Activated naive CD4-positive, alpha-beta T cell treated with anti-CD3 and anti-CD28 coated beads, Interleukin-2, amount 10 ng/mL, durations not matched to agents 7 days and 5 days (primary cell): ENCODE results near the gene CPXM2.

ENCODE experiments used
- CTCF ChIA-PET: fragments of 350-600 bp; sonication (Branson Sonifier 250); formaldehyde crosslinking; loops from one replicate; lab custom pipeline; 2021; ENCODE audit warnings: antibody characterized with exemption; lab: Charles Lee
- DNase-seq: peaks from one replicate; pipeline ENCODE4 v3.0.0-alpha.2; 2020
- H3K27ac Mint-ChIP-seq: one replicate; pipeline ENCODE4 v1.8.0; 2021; ENCODE audit warnings: mild to moderate bottlenecking, moderate library complexity, mixed read lengths
- H3K27me3 Mint-ChIP-seq: one replicate; pipeline ENCODE4 v1.8.0; 2021; ENCODE audit warnings: mild to moderate bottlenecking, mixed read lengths
- H3K36me3 Mint-ChIP-seq: one replicate; pipeline ENCODE4 v1.8.0; 2021; ENCODE audit warnings: mixed read lengths
- H3K4me1 Mint-ChIP-seq: one replicate; pipeline ENCODE4 v1.8.0; 2021; ENCODE audit warnings: mixed read lengths
- H3K4me3 Mint-ChIP-seq: one replicate; pipeline ENCODE4 v1.8.0; 2021; ENCODE audit warnings: mild to moderate bottlenecking, moderate library complexity, mixed read lengths
- H3K9me3 Mint-ChIP-seq: one replicate; pipeline ENCODE4 v1.8.0; 2021; ENCODE audit warnings: mixed read lengths

CPXM2 gene

DNA sequence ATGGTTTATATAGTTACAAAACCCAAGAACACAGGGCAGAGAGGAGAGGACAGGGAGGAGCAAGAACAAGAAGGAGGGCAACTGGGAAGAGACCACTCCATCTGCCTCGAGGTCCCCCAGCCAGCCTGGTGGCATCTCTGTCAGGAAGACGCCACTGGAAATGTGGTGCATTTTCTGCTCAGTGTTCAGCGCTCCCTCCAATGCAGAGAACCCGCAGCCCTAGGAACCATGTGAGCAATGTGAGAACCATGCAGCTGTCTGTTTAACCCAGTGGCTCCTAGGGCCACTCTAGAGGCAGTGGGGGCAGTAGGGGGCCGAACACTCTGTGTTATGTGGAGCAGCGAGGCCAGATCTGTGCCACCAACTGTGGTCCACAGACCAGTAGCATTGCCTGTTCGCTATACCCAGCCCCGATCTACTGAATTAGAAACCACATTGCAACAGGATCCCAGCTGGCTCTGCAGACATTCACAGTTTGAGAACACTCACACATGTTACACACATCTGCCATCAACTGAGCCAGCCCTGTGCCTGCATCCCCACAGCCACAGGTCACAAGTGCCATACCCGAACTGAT lies 110.2 kb downstream of the CPXM2 start:
- Mint-ChIP-seq H3K36me3 (no peaks in the 10 kb centered on the region), H3K9me3 (no peaks in the 10 kb centered on the region), H3K27ac (no peak overlapping the region), H3K4me3 (no peak overlapping the region), H3K27me3 (peaks cover 4% of the 10 kb centered on the region), H3K4me1 (no peaks in the 10 kb centered on the region)
- no peak for DNase-seq
- CTCF ChIA-PET = no interaction called here

DNA sequence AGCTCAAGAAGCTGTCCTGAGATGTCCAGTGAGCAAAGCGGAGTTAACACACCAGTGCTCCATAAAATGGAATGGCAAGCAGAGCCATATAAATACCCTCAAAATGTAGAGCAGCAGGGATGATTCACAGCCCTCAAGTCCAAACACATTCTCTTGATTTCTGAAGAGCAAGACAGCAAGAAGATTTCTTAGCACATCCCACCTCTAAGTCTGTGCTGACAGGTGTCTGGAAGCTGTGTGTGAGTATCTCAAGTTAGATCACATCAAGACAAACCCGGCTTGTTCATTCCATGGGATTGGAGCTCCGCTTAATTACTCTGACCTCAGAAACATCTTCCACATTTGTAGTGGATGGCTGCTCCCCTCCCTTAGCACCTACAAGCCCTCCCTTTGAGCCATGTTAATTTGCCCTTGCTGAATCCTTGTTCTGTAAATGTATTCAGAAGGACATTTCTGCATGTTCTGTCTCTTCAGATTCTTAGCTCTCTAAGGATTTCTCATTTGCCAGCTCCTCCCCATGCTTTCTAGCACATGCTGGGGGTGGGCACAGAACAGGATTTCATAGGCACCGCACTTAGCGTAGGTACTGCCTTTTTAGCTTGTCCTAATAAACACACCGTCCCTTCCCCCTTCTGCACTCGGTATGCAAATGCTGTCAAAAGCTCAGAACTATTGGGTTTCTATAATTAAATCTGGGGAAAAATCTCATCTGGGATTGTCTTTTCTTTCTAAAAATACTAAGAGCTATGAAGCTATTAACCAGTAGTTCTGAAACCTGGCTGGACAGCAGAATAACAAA lies 112.7 kb downstream of the CPXM2 start:
- Mint-ChIP-seq H3K4me1 (no peaks in the 10 kb centered on the region), H3K4me3 (no peak overlapping the region), H3K36me3 (no peaks in the 10 kb centered on the region), H3K27ac (no peak overlapping the region), H3K9me3 (peaks cover 6% of the 10 kb centered on the region), H3K27me3 (peaks cover 4% of the 10 kb centered on the region)
- CTCF ChIA-PET = no interaction called here
- no peak for DNase-seq

DNA sequence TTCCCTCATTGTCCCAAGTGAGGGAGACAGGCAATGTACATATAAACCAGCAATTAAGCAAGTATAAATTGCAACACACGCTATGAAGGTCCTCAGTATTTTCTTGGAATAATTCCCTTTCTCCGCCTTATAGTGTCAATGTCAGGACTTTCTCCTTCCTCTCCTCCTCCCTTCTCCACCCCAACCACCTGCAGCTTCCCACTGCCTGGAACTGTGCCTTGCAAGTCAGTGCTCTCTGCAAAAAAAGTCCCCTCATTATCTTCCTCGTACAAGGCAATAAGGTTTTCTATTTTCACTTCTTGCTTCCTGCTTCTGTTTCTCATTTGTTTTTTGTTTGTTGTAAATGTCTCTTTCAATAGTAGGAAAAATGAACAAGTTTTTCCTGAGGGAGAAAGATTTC lies 113.7 kb downstream of the CPXM2 start:
- Mint-ChIP-seq H3K4me3 (no peak overlapping the region), H3K9me3 (peaks cover 16% of the 10 kb centered on the region), H3K4me1 (no peaks in the 10 kb centered on the region), H3K27ac (no peak overlapping the region), H3K27me3 (peaks cover 4% of the 10 kb centered on the region), H3K36me3 (no peaks in the 10 kb centered on the region)
- CTCF ChIA-PET = no interaction called here
- DNase-seq = no peak

DNA sequence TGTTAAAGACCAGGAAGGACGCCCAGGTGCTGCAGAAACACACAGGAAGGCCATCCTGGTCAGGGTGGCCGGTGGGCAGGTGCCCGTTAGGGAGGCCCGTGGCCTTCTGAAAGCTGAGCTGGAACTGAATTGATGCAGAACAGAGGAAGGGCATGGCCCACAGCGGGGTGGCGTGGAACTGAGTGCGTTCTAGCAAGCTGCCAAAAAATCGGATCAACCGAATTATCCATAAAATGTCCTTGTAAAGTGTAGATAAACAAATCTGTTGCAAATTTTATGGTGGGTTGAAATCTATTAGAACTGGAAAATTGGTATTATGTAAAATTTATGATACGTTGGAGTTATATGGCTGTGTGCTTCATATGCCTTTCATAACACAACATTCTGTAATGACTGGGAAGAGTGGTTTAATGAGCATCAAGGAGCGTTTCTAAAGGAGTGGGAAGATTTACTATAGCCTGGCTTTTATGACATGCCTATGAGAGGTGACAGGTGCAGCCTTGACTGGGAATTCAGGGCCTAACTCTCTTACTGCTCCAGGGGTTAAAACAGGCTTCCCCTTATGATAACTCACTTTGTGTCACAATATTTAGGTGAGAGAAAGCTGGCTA lies 117.4 kb downstream of the CPXM2 start:
- Mint-ChIP-seq H3K9me3 (peaks cover 31% of the 10 kb centered on the region), H3K27me3 (no peaks in the 10 kb centered on the region), H3K4me1 (no peaks in the 10 kb centered on the region), H3K36me3 (no peaks in the 10 kb centered on the region), H3K4me3 (no peak overlapping the region), H3K27ac (no peak overlapping the region)
- DNase-seq = no peak
- CTCF ChIA-PET = no interaction called here

DNA sequence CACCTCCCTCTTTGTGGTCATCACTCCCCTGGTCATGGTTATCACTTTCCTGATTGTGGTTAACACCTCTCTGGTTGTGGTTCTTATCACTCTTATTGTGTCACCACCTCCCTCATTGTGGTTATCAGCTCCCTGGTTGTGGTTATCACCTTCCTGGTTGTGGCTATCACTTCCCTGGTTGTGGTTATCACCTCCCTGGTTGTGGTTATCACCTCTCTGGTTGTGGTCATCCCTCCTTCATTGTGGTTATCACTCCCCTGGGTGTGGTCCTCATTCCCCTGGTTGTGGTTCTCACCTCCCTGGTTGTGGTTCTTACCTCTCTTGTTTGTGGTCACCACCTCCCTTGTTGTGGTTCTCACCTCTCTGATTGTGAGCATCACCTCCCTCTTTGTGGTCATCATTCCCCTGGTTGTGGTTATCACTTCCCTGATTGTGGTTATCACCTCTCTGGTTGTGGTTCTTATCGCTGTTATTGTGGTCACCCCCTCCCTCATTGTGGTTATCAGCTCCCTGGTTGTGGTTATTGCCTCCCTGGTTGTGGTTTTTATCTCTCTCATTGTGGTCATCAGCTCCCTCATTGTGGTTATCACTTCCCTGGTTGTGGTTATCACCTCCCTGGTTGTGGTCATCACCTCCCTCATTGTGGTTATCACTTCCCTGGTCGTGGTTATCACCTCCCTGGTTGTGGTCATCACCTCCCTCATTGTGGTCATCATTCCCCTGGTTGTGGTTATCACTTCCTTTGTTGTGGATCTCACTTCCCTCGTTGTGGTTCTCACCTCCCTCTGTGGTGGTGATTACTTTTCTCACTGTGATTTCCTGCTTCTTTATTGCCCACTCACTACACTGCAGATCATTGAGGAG lies 118.7 kb downstream of the CPXM2 start:
- DNase-seq = no peak
- peaks cover 31% of the 10 kb centered on the region for H3K9me3 Mint-ChIP-seq
- no peaks in the 10 kb centered on the region for H3K36me3 Mint-ChIP-seq
- H3K4me3 Mint-ChIP-seq = no peak overlapping the region
- no peaks in the 10 kb centered on the region for H3K4me1 Mint-ChIP-seq
- CTCF ChIA-PET = no interaction called here
- no peaks in the 10 kb centered on the region for H3K27me3 Mint-ChIP-seq
- H3K27ac Mint-ChIP-seq = peak overlapping the region; percentile 79

DNA sequence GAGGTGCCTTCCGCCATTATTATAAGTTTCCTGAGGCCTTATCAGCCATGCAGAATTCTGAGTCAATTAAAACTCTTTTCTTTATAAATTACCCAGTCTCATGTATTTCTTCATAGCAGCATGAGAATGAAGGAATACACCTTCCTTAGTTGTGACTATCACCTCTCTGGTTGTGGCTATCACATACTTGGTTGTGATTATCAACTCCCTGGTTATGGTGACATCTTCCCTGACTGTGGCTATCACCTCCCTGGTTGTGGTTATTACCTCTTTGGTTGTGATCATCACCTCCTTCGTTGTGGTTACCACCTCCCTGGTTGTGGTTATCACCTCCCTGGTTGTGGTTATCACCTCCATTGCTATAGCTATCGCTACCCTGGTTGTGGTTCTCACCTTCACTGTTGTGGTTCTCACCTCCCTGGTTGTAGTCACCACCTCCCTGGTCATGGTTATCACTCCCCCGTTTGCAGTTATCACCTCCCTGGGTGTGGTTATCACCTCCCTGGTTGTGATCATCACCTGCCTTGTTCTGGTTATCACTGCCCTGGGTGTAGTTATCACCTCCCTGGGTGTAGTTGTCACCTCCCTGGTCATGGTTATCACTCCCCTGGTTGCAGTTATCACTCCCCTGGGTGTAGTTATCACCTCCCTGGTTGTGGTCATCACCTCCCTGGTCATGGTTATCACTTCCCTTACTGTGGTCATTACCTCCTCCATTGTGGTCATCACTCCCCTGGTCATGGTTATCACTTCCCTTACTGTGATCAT lies 119.5 kb downstream of the CPXM2 start:
- no peaks in the 10 kb centered on the region for H3K4me1 Mint-ChIP-seq
- H3K27ac Mint-ChIP-seq = peak overlapping the region; percentile 62
- CTCF ChIA-PET = no interaction called here
- no peaks in the 10 kb centered on the region for H3K36me3 Mint-ChIP-seq
- peaks cover 31% of the 10 kb centered on the region for H3K9me3 Mint-ChIP-seq
- DNase-seq = no peak
- H3K27me3 Mint-ChIP-seq = no peaks in the 10 kb centered on the region
- no peak overlapping the region for H3K4me3 Mint-ChIP-seq

DNA sequence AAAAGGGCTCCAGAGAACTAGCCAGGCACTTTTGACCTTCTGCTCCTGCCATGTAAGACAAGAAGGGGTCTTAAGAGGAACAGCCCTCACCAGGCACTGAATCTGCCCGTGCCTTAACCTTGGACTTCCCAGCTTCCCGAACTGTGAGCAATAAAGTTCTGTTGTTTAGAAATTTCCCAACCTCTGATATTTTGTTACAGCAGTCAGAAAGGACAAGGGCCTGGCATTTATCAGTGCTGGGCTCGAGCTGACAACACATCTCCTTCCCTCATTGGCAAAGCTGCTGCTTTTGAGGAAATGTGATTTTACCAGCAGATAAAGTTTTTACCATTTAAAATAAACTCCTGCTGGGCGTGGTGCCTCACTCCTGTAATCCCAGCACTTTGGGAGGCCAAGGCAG lies 122.0 kb downstream of the CPXM2 start:
- H3K4me1 Mint-ChIP-seq = no peaks in the 10 kb centered on the region
- H3K27ac Mint-ChIP-seq = no peak overlapping the region
- H3K36me3 Mint-ChIP-seq = no peaks in the 10 kb centered on the region
- peaks cover 26% of the 10 kb centered on the region for H3K9me3 Mint-ChIP-seq
- CTCF ChIA-PET = no interaction called here
- no peak for DNase-seq
- no peak overlapping the region for H3K4me3 Mint-ChIP-seq
- H3K27me3 Mint-ChIP-seq = no peaks in the 10 kb centered on the region

DNA sequence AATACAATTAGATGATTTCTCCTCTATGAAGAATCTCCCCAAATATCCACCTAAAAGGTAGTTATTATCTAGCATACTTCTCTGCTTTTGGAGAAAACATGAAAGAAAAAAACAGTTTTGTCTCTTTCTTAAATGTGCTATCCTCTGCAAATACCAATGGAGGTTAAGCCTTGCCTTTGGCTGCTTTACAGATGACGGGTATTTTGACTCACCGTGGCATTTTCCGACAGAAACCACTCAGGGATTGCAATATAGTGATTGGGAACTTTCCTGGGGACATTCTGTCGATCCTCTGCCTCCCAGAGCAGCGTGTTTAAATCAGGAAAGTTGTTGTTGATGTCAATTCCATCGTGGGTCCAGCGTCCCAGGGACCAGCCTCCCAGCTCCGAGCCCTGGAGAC lies 124.8 kb downstream of the CPXM2 start:
- CTCF ChIA-PET = no interaction called here
- H3K4me3 Mint-ChIP-seq = no peak overlapping the region
- no peak overlapping the region for H3K27ac Mint-ChIP-seq
- no peaks in the 10 kb centered on the region for H3K27me3 Mint-ChIP-seq
- DNase-seq = no peak
- H3K36me3 Mint-ChIP-seq = no peaks in the 10 kb centered on the region
- H3K4me1 Mint-ChIP-seq = no peaks in the 10 kb centered on the region
- peaks cover 6% of the 10 kb centered on the region for H3K9me3 Mint-ChIP-seq

DNA sequence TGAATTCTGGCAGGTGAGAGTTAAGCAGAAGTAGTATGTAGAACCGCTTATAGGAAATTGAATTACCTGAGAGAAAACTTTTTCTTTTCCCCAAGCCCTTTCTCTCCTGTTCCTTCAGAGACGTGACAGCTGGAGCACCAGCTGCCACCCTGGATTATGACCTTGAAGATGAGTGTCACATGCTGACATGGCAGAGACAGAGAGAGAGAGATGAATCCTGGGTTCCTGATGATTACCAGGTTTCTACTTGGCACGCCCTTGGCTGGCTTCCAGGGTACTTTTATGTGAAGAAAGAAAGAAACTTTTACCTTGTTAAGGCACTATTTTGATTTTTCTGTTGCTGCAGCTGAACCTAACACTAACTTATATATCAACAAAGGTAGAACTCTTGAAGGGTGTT lies 125.6 kb downstream of the CPXM2 start:
- Mint-ChIP-seq H3K27ac (no peak overlapping the region), H3K4me3 (no peak overlapping the region), H3K9me3 (peaks cover 3% of the 10 kb centered on the region), H3K4me1 (no peaks in the 10 kb centered on the region), H3K27me3 (no peaks in the 10 kb centered on the region), H3K36me3 (no peaks in the 10 kb centered on the region)
- no peak for DNase-seq
- CTCF ChIA-PET = no interaction called here

DNA sequence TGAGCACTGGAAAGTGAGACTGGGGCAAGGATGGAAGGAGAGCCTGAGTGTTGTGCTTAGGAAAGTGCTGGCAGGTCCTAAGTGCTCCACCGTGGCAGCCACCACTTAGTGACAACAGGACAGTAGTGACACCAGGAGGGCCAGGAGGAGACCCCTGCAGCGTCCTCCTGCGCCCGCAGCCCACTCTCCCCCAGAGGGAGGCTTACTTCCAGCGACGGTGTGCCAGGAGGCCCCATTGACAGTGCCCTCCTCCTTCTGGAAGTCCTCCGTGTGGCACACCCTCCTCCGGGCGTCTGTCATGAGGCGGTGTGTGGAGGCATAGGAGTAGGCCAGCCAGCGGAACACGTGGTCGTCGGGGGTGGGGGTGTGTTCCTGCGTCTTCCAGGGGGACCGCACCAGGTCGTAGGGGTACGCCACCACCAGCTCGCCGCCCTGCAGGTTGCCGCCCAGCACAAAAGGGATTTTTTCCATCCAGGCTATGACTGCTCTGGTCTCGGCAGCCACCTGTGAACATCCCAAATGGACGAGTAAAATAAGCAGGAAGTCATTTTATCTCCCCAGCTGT lies 129.9 kb downstream of the CPXM2 start:
- H3K27ac Mint-ChIP-seq = no peak overlapping the region
- H3K36me3 Mint-ChIP-seq = no peaks in the 10 kb centered on the region
- H3K27me3 Mint-ChIP-seq = no peaks in the 10 kb centered on the region
- H3K4me3 Mint-ChIP-seq = no peak overlapping the region
- no peak for DNase-seq
- H3K9me3 Mint-ChIP-seq = no peaks in the 10 kb centered on the region
- CTCF ChIA-PET = no interaction called here
- no peaks in the 10 kb centered on the region for H3K4me1 Mint-ChIP-seq

DNA sequence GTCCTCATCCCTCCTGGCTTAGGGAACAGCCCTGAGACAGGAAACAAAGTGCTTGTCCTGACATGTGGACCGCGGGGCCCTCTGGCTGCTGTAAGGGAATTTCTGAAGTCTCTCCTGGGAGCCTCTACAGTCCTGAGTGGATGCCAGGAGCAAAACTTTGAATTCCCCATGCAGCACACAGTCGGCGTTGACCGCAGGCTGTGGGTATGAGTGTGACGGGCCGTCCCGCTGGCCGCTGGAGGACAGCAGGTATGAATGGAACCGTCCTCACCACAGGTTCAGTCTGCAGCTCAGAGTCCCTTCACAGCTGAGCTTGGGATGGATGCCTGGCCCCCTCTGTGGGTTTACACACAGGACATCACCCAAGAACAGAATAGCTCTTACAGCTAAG lies 130.6 kb downstream of the CPXM2 start:
- no peak overlapping the region for H3K27ac Mint-ChIP-seq
- no peak overlapping the region for H3K4me3 Mint-ChIP-seq
- CTCF ChIA-PET = no interaction called here
- no peaks in the 10 kb centered on the region for H3K36me3 Mint-ChIP-seq
- no peaks in the 10 kb centered on the region for H3K4me1 Mint-ChIP-seq
- no peaks in the 10 kb centered on the region for H3K27me3 Mint-ChIP-seq
- no peaks in the 10 kb centered on the region for H3K9me3 Mint-ChIP-seq
- no peak for DNase-seq

DNA sequence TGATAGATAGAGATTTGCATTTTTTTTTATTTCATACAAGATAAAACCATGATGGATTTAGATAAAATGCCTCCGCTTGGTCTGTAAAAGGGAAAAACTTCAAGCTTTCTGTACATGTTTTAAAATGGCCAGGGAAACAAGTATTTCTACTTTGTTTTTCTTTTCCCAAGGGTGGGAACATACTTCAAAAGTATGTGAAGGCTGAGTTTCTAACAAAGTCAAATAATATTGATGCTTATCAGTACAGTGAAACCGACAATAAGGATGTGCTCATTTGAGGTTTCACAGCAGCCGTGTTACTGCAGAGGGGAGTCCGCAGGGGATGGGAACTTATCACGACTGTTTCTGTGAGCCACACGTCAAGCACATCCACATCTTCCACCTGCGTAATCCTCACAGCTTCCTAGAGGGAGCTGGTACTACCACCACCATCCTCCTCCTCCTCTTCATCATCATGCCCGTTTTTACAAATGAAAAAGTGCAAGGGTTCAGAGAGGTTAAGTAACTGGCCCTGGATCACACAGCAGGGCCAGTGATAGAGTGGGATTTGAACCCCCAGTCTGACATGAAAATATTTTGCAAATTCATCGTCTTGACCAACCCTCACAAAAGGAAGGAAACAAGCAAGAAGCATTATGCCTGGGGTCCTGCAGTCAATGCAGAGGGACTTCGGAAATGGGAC lies 131.1 kb downstream of the CPXM2 start:
- no peaks in the 10 kb centered on the region for H3K27me3 Mint-ChIP-seq
- no peaks in the 10 kb centered on the region for H3K4me1 Mint-ChIP-seq
- H3K4me3 Mint-ChIP-seq = no peak overlapping the region
- H3K36me3 Mint-ChIP-seq = no peaks in the 10 kb centered on the region
- no peak overlapping the region for H3K27ac Mint-ChIP-seq
- CTCF ChIA-PET = no interaction called here
- no peaks in the 10 kb centered on the region for H3K9me3 Mint-ChIP-seq
- DNase-seq = no peak

DNA sequence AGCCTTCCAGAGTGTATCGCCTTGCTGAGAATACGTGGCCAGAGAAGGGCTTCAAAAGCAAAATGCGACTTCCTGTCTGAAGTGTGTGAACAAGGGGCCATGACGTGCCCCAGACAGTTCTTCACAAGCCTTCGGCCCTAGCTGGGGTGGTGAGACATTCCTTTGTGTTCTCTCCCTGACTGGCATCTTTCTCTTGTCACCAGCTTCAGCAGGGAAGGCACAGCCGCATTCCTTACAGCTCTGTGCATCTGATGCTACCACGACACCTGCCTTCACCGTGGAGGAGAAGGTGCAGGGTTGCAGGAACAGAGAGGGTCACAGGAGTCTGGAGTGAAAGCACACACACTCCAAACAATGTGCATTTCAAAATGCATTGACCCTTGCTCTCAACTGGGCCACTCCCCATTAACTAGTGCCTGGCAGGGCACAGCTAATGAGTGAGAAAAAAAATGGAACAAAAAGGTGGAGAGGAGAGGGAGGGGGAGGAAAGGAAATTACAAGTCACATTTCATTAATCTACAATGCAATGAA lies 132.0 kb downstream of the CPXM2 start:
- Mint-ChIP-seq H3K27ac (no peak overlapping the region), H3K27me3 (no peaks in the 10 kb centered on the region), H3K9me3 (no peaks in the 10 kb centered on the region), H3K4me3 (no peak overlapping the region), H3K36me3 (no peaks in the 10 kb centered on the region), H3K4me1 (no peaks in the 10 kb centered on the region)
- no peak for DNase-seq
- CTCF ChIA-PET = no interaction called here
